Hepatocyte (in vitro differentiated cells): ENCODE measurements around the gene HOXC6.

Experiments
- CTCF ChIP-seq: fragments of 200-600 bp; sonication (generic); IDR thresholded peaks from 2 replicates; pipeline ENCODE4 v1.5.1; 2016; ENCODE audit warnings: antibody characterized with exemption, mild to moderate bottlenecking; ENCODE audit not compliant: poor library complexity
- EZH2phosphoT487 ChIP-seq: fragments of 200-600 bp; sonication (generic); IDR thresholded peaks from one replicate; pipeline ENCODE4 v1.6.1; 2018; ENCODE audit warnings: antibody characterized with exemption, mild to moderate bottlenecking, low read depth, moderate library complexity; ENCODE audit not compliant: unreplicated experiment, severe bottlenecking

GRCh38 chr12:53988541-53989226 lies 39.6 kb upstream of the HOXC6 start:
- TF ChIP-seq CTCF: no peak
- no peak for TF ChIP-seq EZH2phosphoT487
